ENCODE measurements around the gene EXD3. TPM values are rescaled to one million over a fixed set of nuclear protein-coding genes. Genes with fewer than 3 reads are reported as not detected.

EXD3 gene
- polyA plus RNA-seq, 1 of the 3 experiments (the other 2 are of a cell fraction), result 11.5 TPM

DNA sequence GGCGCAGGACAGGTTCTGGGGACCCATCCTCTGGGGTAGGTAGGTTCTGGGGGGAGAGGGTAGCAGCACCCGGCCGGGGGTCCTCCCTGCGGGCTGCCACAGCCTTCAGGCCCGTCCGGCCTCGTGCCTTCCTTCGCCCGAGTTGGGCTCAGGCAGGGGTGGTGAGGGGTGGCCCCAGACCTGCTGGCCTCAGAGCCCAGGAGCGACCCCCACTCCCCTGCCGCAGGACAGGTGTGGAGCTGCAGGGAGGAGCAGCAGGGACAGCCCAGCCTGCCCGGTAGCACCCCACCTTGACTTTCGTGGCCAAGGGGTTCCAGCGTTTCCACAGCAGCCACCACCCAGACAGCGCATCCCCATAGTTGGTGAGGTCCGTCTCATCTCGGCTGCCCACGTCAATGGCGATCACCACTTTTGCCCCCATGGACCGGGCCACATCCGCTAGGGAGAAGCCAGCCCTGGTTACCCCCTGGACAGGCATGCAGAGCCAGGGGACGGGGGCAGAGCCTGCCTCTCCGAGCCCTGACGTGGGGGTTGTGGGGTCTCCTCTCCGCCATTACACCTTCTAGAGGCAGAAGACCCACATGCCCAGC lies 39.5 kb upstream of the EXD3 start:
- ChIA-PET POLR2A (no interaction called here), CTCF (no interaction called here)
- no peaks in the 10 kb centered on the region for H3K27me3 ChIP-seq (ENCODE audit: insufficient read depth)
- H3K4me3 ChIP-seq (ENCODE audit: low read depth in 2 of 2, low read length in 1 of 2), result no peak overlapping the region
- H3K4me1 ChIP-seq (ENCODE audit: control insufficient read depth in 1 of 2, insufficient read depth in 2 of 2, low read depth in 1 of 2, low read length in 1 of 2), result peaks cover 11 to 14% of the 10 kb centered on the region in 2 experiments; a peak in 2 of 4 replicates
- WGBS (ENCODE audit: low lambda C conversion rate), result 92% methylated on average over 14 of the region's 25 CpGs
- H3K4me2 ChIP-seq, result no peak overlapping the region
- peaks cover 6% of the 10 kb centered on the region for H4K20me1 ChIP-seq (ENCODE audit: insufficient read depth)
- no peak overlapping the region for H3K9ac ChIP-seq
- no peaks in the 10 kb centered on the region for H3K9me2 ChIP-seq
- DNase-seq, result no peak
- no peaks in the 10 kb centered on the region for H3K36me3 ChIP-seq (replicated peaks in 1 of 2; ENCODE audit: control insufficient read depth in 1 of 2, insufficient read depth in 2 of 2, low read length in 1 of 2)
- H3K79me2 ChIP-seq (ENCODE audit: insufficient read depth), result peaks cover 10% of the 10 kb centered on the region; the same call in 1 of the 2 replicates
- H2AFZ ChIP-seq (ENCODE audit: low read depth), result no peak overlapping the region
- H3K9me3 ChIP-seq, result no peaks in the 10 kb centered on the region
- H3K27ac ChIP-seq (ENCODE audit: low read depth in 2 of 2, low read length in 1 of 2), result no peak overlapping the region
- TF ChIP-seq TEAD4 (IDR thresholded peaks at IDR 0.05; ENCODE audit: borderline replicate concordance, insufficient read depth), result no peak
- TF ChIP-seq, protein P1, sequence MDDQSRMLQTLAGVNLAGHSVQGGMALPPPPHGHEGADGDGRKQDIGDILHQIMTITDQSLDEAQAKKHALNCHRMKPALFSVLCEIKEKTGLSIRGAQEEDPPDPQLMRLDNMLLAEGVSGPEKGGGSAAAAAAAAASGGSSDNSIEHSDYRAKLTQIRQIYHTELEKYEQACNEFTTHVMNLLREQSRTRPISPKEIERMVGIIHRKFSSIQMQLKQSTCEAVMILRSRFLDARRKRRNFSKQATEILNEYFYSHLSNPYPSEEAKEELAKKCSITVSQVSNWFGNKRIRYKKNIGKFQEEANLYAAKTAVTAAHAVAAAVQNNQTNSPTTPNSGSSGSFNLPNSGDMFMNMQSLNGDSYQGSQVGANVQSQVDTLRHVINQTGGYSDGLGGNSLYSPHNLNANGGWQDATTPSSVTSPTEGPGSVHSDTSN (IDR thresholded peaks at IDR 0.05), result no peak
- TF ChIP-seq, protein P2, sequence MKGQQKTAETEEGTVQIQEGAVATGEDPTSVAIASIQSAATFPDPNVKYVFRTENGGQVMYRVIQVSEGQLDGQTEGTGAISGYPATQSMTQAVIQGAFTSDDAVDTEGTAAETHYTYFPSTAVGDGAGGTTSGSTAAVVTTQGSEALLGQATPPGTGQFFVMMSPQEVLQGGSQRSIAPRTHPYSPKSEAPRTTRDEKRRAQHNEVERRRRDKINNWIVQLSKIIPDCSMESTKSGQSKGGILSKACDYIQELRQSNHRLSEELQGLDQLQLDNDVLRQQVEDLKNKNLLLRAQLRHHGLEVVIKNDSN (IDR thresholded peaks at IDR 0.05; ENCODE audit: borderline replicate concordance, low read depth), result no peak
- H3F3A ChIP-seq (replicated peaks; ENCODE audit: insufficient read depth), result no peaks in the 10 kb centered on the region

DNA sequence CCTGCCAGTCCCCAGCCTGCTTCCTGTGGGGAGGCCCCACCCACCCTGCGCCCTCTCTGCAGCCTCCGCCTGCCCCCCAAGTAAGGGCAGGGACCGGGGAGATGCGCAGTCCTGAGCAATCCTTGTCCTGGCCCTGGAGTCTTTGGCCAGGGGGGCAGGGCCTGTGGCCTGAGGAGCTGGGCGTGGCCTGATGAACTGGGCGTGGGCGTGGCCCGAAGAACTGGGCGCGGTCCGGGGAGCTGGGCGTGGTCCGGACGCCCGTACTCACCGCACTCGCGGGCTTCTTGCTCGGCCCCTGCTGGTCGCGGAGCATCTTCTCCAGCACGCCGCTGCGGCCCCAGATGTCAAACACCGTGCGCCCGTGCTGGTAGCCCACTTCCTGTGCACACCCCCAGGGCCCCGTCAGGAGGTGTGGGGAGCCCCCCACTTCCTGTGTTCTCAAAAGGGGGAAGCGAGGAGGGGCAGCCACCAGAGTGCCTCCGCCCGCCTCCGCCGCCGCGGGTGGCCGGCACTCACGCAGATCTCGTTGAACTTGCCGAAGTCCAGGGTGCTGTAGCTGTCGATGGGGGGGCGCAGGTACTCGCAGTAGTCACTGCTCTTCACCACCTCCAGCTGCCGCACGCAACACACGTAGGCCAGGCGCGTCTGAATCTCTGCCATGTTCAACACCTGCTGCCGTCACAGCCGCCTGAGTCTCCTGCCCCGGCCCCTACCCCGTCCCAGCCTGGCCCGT lies 38.9 kb upstream of the EXD3 start:
- Histone ChIP-seq H3K4me3 (ENCODE audit: low read depth in 2 of 2, low read length in 1 of 2) (no peak overlapping the region), H3K79me2 (ENCODE audit: insufficient read depth) (peaks cover 10% of the 10 kb centered on the region; the same call in 1 of the 2 replicates), H3K4me1 (ENCODE audit: control insufficient read depth in 1 of 2, insufficient read depth in 2 of 2, low read depth in 1 of 2, low read length in 1 of 2) (peaks cover 13 to 21% of the 10 kb centered on the region in 2 experiments; a peak in 3 of 4 replicates), H2AFZ (ENCODE audit: low read depth) (no peak overlapping the region), H3K9me2 (no peaks in the 10 kb centered on the region), H3F3A (replicated peaks; ENCODE audit: insufficient read depth) (no peaks in the 10 kb centered on the region), H3K27me3 (ENCODE audit: insufficient read depth) (no peaks in the 10 kb centered on the region), H3K27ac (ENCODE audit: low read depth in 2 of 2, low read length in 1 of 2) (no peak overlapping the region), H4K20me1 (ENCODE audit: insufficient read depth) (peaks cover 12% of the 10 kb centered on the region), H3K36me3 (replicated peaks in 1 of 2; ENCODE audit: control insufficient read depth in 1 of 2, insufficient read depth in 2 of 2, low read length in 1 of 2) (peaks cover 0 to 4% of the 10 kb centered on the region in 2 experiments), H3K9me3 (no peaks in the 10 kb centered on the region), H3K9ac (no peak overlapping the region), H3K4me2 (no peak overlapping the region)
- POLR2A ChIA-PET, result no interaction called here
- TF ChIP-seq, protein P3, sequence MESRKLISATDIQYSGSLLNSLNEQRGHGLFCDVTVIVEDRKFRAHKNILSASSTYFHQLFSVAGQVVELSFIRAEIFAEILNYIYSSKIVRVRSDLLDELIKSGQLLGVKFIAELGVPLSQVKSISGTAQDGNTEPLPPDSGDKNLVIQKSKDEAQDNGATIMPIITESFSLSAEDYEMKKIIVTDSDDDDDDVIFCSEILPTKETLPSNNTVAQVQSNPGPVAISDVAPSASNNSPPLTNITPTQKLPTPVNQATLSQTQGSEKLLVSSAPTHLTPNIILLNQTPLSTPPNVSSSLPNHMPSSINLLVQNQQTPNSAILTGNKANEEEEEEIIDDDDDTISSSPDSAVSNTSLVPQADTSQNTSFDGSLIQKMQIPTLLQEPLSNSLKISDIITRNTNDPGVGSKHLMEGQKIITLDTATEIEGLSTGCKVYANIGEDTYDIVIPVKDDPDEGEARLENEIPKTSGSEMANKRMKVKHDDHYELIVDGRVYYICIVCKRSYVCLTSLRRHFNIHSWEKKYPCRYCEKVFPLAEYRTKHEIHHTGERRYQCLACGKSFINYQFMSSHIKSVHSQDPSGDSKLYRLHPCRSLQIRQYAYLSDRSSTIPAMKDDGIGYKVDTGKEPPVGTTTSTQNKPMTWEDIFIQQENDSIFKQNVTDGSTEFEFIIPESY (IDR thresholded peaks at IDR 0.05; ENCODE audit: borderline replicate concordance, low read depth), result no peak
- no peak for TF ChIP-seq RXRA (IDR thresholded peaks at IDR 0.05; ENCODE audit: borderline replicate concordance, low read depth)
- no peak for TF ChIP-seq RFX5 (IDR thresholded peaks at IDR 0.05; ENCODE audit: low read length)
- TF ChIP-seq RAD21 (IDR thresholded peaks at IDR 0.05; ENCODE audit: low read length), result no peak
- TF ChIP-seq FOXJ3 (CRISPR knock-in tag; IDR thresholded peaks at IDR 0.05), result no peak
- TF ChIP-seq YY1 (IDR thresholded peaks at IDR 0.05; ENCODE audit: low read depth), result no peak
- TF ChIP-seq, protein P2 (IDR thresholded peaks at IDR 0.05; ENCODE audit: borderline replicate concordance, low read depth), result no peak
- no peak for TF ChIP-seq JUND (IDR thresholded peaks at IDR 0.05)
- no peak for TF ChIP-seq EP300 (IDR thresholded peaks at IDR 0.05; ENCODE audit: borderline replicate concordance in 1 of 2, low read depth in 1 of 2, low read length in 1 of 2)
- no peak for TF ChIP-seq TAF1 (IDR thresholded peaks at IDR 0.05; ENCODE audit: borderline replicate concordance, low read depth, low read length)
- no peak for TF ChIP-seq SMC3 (IDR thresholded peaks at IDR 0.05; ENCODE audit: low read depth, low read length)
- WGBS (ENCODE audit: low lambda C conversion rate), result 95% methylated on average over 23 of the region's 52 CpGs
- DNase-seq, result no peak
- CTCF ChIA-PET, result no interaction called here

All from SK-N-SH (cell line).